Measurements from ENCODE around the gene COPS9.

GRCh38 chr2:240159251-240159839 is 23.2 kb upstream of the COPS9 start:
- TF ChIP-seq, protein P1, sequence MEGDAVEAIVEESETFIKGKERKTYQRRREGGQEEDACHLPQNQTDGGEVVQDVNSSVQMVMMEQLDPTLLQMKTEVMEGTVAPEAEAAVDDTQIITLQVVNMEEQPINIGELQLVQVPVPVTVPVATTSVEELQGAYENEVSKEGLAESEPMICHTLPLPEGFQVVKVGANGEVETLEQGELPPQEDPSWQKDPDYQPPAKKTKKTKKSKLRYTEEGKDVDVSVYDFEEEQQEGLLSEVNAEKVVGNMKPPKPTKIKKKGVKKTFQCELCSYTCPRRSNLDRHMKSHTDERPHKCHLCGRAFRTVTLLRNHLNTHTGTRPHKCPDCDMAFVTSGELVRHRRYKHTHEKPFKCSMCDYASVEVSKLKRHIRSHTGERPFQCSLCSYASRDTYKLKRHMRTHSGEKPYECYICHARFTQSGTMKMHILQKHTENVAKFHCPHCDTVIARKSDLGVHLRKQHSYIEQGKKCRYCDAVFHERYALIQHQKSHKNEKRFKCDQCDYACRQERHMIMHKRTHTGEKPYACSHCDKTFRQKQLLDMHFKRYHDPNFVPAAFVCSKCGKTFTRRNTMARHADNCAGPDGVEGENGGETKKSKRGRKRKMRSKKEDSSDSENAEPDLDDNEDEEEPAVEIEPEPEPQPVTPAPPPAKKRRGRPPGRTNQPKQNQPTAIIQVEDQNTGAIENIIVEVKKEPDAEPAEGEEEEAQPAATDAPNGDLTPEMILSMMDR (conservative IDR thresholded peaks at IDR 0.05; ENCODE audit: low read depth, low read length) = no peak
- TF ChIP-seq EZH2phosphoT487 (IDR thresholded peaks at IDR 0.05; ENCODE audit: borderline replicate concordance, low read length) = no peak

Measured in PC-3 (cell line).